Muscle of leg (tissue), 11 donors: Measurements from ENCODE around the gene SLC22A13. TPM values are rescaled to one million over a fixed set of nuclear protein-coding genes. Genes with fewer than 3 reads are reported as not detected.
"Not testable (repeated sequence)": the region's sequence is repeated elsewhere in the genome, so short reads cannot be mapped to it uniquely, and the experiment has no call there.

Experiments used
- DNase-seq: peaks from one replicate; pipeline ENCODE4 v3.0.0; 2013
- H3K27ac ChIP-seq: one replicate; pipeline ENCODE4 v1.5.1; 2013; ENCODE audit warnings: mild to moderate bottlenecking, low read length, control low read depth
- H3K27me3 ChIP-seq: one replicate; pipeline ENCODE4 v1.6.1; 2013; ENCODE audit warnings: low read length; ENCODE audit not compliant: control insufficient read depth, insufficient read depth
- H3K36me3 ChIP-seq: one replicate; pipeline ENCODE4 v1.6.1; 2013; ENCODE audit warnings: low read length; ENCODE audit not compliant: control insufficient read depth, insufficient read depth
- H3K4me1 ChIP-seq: one replicate; pipeline ENCODE4 v1.6.1; 2013; ENCODE audit warnings: low read length; ENCODE audit not compliant: control insufficient read depth, insufficient read depth
- H3K4me3 ChIP-seq: one replicate; pipeline ENCODE4 v1.5.1; 2013; ENCODE audit warnings: low read length, control low read depth
- H3K9me3 ChIP-seq: replicated peaks from 2 replicates; pipeline ENCODE4 v1.6.1; 2013; ENCODE audit warnings: low read depth, low read length; ENCODE audit not compliant: control insufficient read depth
- WGBS: methylation state at CpG from one replicate; pipeline ENCODE4 v1.1.5; 2013; ENCODE audit warnings: missing lambda C conversion rate; ENCODE audit not compliant: insufficient coverage; 5-methylcytosine and 5-hydroxymethylcytosine counted together
- polyA plus RNA-seq, 8 donors: library from polyadenylated mRNA; unstranded; fragments of 120-200 nt; gene quantifications; one replicate each; pipeline versions ENCODE4 v1.2.1 to v1.2.3, GENCODE V29; 2013; ENCODE audit warnings: inconsistent platforms in 1 of 8, low replicate concordance in 1 of 8; ENCODE audit not compliant: insufficient read length in 8 of 8, insufficient read depth in 1 of 8
- total RNA-seq: library from RNA; stranded (reverse); fragments of 120-200 nt; gene quantifications from one replicate; pipeline ENCODE4 v1.2.4, GENCODE V29; 2013

SLC22A13 gene
- total and polyA plus RNA-seq, 9 donors: 0.08 to 0.22 (median 0.15) TPM; not detected in 2

DNA sequence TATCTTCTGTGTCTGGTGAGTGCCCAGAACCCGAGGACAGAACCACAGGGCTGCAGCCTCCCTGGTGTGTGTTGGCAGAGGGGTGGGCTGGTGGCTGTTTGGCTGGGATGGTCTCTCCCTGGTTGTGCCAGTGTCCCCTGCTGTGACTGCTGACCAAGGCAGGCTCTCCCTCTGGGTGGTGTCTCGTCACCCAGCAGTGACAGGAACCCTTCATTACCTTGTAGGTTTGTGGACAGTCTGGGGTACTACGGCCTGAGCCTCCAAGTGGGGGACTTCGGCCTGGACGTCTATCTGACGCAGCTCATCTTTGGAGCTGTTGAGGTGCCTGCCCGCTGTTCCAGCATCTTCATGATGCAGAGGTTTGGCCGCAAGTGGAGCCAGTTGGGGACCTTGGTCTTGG, 10.0 kb downstream of the SLC22A13 start:
- Histone ChIP-seq H3K27ac (no peak overlapping the region), H3K4me1 (no peaks in the 10 kb centered on the region), H3K9me3 (no peaks in the 10 kb centered on the region), H3K36me3 (no peaks in the 10 kb centered on the region), H3K4me3 (no peak overlapping the region), H3K27me3 (no peaks in the 10 kb centered on the region)
- DNase-seq: no peak
- 93% methylated on average over 2 of the region's 8 CpGs for WGBS

GRCh38 chr3:38276081-38276916, 10.7 kb downstream of the SLC22A13 start:
- no peak overlapping the region for H3K4me3 ChIP-seq
- WGBS: 87% methylated on average over 8 of the region's 13 CpGs
- H3K36me3 ChIP-seq: no peaks in the 10 kb centered on the region
- H3K4me1 ChIP-seq: no peaks in the 10 kb centered on the region
- DNase-seq: no peak
- no peaks in the 10 kb centered on the region for H3K27me3 ChIP-seq
- H3K9me3 ChIP-seq: no peaks in the 10 kb centered on the region
- no peak overlapping the region for H3K27ac ChIP-seq

GRCh38 chr3:38276917-38277630, 11.5 kb downstream of the SLC22A13 start:
- Histone ChIP-seq H3K9me3 (no peaks in the 10 kb centered on the region), H3K27ac (no peak overlapping the region), H3K4me3 (no peak overlapping the region), H3K36me3 (no peaks in the 10 kb centered on the region), H3K27me3 (no peaks in the 10 kb centered on the region), H3K4me1 (no peaks in the 10 kb centered on the region)
- DNase-seq: no peak
- 96% methylated on average over 11 of the region's 13 CpGs for WGBS

- Histone ChIP-seq H3K27ac (no peak overlapping the region), H3K9me3 (no peaks in the 10 kb centered on the region), H3K4me3 (no peak overlapping the region), H3K36me3 (no peaks in the 10 kb centered on the region), H3K27me3 (no peaks in the 10 kb centered on the region), H3K4me1 (peaks cover under 1% of the 10 kb centered on the region)
- no peak for DNase-seq
- 96% methylated on average over 4 of the region's 5 CpGs for WGBS
These were observed 13.2 kb downstream of the SLC22A13 start for GRCh38 chr3:38278841-38279240.

- Histone ChIP-seq H3K9me3 (no peaks in the 10 kb centered on the region), H3K27ac (no peak within 1 kb of the TSS), H3K27me3 (no peaks in the 10 kb centered on the region), H3K4me1 (peaks cover 6% of the 10 kb centered on the region), H3K4me3 (no peak within 1 kb of the TSS), H3K36me3 (no peaks in the 10 kb centered on the region)
- DNase-seq: no peak
- WGBS: 91% methylated on average over 12 of the region's 14 CpGs
These were observed 16.5 kb downstream of the SLC22A13 start, which contains the start of gene SLC22A14 for GRCh38 chr3:38281895-38282686. SLC22A14 (plus strand) TSS chr3:38282294; CDS start chr3:38306027, 23,733 bp downstream.

GRCh38 chr3:38283810-38284755, 18.5 kb downstream of the SLC22A13 start:
- Histone ChIP-seq H3K27ac (no peak overlapping the region), H3K36me3 (no peaks in the 10 kb centered on the region), H3K27me3 (no peaks in the 10 kb centered on the region), H3K4me1 (peaks cover 6% of the 10 kb centered on the region), H3K9me3 (no peaks in the 10 kb centered on the region), H3K4me3 (no peak overlapping the region)
- 100% methylated on average over 4 of the region's 16 CpGs for WGBS
- peak; percentile 51 for DNase-seq

GRCh38 chr3:38284756-38285150, 19.1 kb downstream of the SLC22A13 start:
- DNase-seq: peak; percentile 5
- no CpG with 5 or more reads among the region's 6 CpGs for WGBS

DNA sequence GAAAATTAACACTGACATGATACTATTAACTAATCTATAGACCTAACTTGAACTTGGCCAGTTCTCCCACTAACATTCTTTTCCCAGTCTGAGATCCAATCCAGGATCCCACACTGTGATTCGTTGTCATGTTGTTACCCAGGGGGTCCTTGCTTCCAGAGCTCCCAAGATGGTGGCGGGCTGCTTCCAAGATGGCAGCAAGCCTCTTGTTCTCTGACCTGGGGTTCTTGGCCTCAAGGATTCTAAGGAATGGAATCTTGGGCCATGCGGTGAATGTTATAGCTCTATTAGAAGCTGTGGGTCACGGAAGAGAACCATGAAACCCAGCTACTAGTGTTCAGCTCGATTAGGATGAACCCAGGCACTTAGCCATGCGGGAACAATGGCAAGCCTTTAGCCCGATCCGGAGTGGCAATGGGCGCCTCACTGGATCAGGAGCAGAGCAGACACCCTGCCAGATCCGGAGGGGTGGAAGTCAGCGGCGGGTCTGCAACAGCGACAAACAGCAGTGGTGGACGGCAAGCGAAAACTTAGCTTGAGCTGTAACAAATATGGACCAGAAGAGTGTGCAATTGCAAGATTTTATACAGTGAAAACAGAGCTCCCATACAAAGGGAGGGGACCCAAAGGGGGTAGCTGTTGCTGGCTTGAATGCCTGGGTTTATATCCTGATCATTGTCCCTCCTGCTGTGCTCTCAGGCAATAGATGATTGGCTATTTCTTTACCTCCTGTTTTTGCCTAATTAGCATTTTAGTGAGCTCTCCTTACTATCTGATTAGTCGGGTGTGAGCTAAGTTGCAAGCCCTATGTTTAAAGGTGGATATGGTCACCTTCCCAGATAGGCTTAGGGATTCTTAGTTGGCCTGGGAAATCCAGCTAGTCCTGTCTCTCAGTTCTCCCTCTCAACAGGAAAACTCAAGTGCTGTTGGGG, 23.9 kb downstream of the SLC22A13 start:
- DNase-seq, H3K4me1 ChIP-seq, H3K36me3 ChIP-seq, H3K4me3 ChIP-seq, H3K27me3 ChIP-seq, H3K27ac ChIP-seq, H3K9me3 ChIP-seq: not testable (repeated sequence)
- WGBS: 84% methylated on average over 12 of the region's 16 CpGs

More at GRCh38 chr3:38284756-38285150, 19.1 kb downstream of the SLC22A13 start:
- Histone ChIP-seq H3K36me3 (no peaks in the 10 kb centered on the region), H3K4me3 (no peak overlapping the region), H3K27ac (no peak overlapping the region), H3K27me3 (no peaks in the 10 kb centered on the region), H3K9me3 (no peaks in the 10 kb centered on the region), H3K4me1 (peaks cover 6% of the 10 kb centered on the region)
